Amygdala (tissue), 56 donors: ENCODE measurements around the gene CHCHD10.

ENCODE experiments used
- DNase-seq, 56 donors: peaks; one replicate each; lab custom pipeline; 2025; lab: John Stamatoyannopoulos, UW

CHCHD10 gene

DNA sequence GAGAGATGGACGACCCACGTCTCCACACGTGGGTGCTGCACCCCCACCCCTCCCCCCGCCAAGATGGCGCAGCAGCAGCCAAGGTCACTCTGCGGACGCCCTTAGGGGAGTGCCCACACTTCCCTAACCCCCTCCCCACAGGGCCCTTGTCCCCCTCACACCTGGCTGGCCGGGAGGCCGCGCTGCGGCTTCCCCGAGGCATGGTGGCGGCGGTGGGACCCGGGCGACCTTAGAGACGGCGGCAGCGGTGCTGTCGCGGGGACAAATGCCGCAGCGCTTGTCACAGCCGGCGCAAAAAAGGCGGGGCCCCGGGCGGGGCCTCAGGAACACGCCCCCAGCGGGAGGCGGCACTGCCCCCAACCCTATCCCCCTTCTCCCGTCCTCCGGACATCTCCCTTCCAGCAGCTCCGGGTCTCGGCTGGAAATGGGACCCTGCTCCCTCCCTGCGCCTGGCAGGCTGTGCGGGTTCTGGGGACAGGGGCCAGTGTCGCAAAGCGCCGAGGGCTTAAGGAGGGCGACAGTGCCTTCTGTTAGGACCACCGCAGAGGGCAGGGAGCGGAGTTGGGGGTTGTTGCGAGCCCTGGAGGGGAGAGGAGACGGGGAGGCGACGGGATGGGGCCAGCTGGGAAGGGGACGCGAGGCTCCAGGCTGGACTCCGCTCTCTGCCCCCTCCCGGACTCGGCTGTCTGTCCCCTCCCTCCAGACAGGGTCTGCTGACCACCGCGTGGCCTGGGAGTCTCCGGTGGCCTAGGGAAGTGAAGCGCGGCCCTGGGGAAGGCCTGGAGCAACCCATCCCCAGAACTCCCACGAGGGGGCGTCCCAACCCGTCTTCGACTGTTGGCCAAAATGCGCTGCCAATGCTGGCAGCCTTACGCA is at the start of gene CHCHD10:
Gene CHCHD10 (minus strand): TSS at position 300 of the 876 bp plus-strand sequence. CDS start 98 bp downstream, at position 202.
- peak in 55 of 56 donors; percentile 47 to 91 (median 77) for DNase-seq

DNA sequence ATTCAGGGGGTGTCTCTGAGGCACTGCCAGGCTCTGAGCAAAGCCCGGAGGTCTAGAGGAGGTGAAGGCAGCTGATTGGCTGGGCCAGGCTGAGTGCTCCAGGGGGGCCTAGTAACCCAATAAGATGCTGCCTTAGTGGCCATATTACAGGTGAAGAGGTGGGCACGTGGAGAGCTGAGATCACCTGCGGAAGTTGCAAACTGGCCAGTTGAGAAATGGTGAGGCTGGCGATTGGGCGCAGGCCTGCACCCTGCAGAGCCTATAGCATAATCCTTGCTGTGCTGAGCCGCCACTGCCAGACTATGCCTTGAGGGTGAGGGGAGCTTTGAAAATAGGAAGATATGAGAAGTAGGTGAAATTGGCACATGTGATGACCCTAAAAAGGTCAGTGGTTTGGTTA is 49.4 kb upstream of the CHCHD10 start:
- DNase-seq: no peak

DNA sequence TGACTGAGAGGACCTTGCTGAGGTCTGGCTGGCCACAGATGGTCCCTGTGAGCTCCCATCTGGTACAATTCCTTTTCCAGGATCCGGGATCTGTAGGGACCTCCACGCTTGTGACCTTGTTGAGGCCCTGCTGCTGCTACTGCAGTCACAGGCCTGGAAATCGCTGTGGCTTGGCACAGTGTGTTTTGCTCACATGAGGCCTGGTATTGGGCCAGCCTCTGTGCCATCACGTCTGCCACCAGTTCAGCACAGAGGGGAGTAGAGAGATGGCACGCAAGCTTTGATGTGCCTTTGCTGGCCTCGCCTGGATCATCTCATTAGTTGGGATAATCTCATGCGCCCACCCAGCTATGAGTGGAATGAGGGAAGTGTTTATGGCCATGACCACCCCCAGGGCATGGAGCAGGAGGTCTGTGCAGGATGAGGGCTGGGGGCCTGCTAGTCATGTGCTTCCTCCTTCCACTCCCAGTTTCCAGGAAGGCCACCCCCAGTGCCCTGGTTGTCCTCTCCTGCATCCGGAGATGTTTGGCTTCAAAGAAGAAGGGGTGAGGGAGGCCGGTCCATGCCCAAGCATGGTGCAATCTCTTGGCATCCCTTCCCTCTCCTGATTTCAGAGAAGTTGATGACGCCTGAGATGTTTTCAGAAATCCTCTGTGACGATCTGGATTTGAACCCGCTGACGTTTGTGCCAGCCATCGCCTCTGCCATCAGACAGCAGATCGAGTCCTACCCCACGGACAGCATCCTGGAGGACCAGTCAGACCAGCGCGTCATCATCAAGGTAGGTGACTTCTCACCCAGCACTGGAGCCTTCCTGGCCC is 48.6 kb upstream of the CHCHD10 start:
- DNase-seq: peak in 23 of 56 donors; percentile 5 to 77 (median 50)

DNA sequence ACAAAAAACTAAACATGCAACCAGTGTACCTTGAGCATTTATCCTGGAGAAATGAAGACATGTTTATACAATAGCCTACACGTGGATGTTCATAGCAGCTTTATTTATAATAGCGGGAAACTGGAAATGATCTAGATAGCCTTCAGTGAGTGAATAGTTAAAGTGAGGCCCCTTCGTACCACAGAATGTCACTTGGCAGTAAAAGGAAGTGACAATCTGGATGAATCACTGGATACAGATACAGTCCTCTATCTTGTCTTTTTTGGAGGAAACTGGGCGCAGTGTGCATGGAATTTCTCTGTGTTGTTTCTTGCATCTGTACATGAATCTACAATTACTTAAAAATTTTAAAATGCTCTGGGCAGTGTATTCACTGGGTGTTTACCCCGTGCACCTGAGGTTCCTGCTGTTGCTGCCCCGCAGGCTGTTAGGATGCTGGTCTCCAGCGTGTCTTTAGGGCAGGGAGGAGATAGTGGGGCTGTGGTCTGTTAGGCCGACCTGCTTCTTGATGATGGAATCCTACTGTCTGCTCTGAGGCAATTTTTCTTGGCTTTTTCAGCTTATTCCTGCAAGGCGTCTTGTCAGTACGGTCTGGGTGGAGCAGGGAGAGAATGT is 47.9 kb upstream of the CHCHD10 start:
- DNase-seq: no peak

DNA sequence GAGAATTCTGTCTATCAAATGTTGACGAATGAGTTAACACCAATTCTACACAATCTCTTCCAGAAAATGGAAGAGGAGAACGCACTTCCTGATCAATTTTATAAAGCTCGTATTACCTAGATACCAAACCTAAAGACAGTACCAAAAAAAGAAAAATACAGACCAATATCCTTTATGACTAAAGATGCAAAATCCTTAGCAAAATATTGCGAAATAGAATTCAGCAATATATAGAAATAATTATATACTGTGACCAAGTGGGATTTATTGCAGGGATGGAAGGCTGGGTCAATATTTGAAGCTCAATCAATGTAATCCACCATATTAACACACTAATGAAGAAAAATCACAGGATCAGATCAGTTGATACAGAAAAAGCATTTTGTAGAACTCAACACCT is 44.6 kb upstream of the CHCHD10 start:
- DNase-seq: no peak

DNA sequence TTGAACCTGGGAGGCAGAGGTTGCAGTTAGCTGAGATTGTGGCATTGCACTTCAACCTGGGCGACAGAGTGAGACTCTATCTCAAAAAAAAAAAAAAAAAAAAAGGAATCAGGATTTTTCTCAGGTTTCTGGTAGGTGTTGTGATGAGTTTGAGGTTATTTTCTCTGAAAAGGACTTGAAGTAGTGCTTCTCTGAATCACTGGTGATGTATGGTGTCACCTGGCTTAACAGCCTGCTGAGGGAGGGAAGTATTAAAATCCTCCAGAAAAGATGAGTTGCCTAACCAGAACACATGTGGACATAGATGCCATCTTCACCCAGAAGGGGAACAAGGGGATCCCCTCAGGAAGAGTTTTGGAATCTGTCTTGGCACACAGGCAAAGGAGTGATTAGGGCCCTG is 39.1 kb upstream of the CHCHD10 start:
- no peak for DNase-seq

DNA sequence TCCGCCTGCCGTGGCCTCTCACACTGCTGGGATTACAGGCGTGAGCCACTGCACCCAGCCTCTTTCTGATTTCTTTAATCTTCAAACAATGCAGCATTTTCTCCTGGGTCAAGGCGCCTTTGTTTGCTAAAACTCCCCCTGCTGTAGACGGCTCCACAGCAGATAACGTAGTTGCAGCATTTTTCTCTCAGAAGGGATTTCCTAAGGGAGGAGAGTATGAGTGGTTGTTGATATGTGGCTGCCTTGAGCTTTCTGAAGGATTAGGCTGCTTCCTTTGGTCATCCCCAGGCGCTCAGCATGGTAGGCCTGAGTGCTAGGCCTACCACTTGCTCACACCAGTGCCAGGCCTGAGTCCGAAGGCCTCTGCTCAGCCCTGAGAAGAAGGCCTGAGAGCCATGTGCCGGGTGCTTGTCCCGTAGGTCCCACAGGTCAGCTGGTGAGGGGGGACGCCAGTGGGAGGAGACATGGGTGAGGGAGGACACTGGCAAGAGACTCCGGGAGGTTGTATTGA is 37.1 kb upstream of the CHCHD10 start:
- peak in 3 of 56 donors; percentile 15 to 25 (median 23) for DNase-seq

DNA sequence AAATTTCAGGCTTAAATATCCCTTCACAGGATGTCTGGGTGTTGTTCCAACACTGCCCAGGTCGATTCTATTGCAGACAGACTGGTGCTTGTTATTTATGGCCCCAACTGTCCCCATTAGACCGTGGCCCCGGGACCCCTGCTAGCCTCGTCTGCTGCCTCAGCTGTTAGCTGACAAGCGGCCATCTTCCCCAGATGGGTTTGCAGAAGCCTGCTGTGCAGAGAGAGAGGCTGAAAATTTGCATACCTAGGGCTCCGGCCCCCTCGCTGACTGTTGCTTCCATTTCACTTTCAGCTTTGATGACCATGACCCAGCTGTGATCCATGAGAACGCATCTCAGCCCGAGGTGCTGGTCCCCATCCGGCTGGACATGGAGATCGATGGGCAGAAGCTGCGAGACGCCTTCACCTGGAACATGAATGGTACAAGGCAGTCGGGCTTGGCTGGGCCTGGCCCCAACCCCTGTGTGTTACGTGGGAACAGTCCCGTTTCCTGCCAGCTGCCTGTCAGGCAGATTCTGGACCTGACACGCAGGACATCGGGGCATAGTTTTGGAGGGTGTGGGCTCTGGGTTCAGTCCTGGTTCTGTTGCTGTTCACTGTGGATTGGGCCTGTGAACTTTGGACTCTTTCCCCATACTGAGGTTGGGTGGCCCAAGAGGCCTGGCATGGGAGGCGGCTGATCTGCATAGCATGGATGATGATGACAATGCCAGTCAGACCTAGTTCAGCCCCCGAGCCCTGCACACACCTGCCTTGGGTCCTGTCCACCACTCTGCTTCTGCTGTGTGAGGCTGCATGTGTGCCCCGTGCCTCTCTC is 35.4 kb upstream of the CHCHD10 start:
- DNase-seq: no peak

DNA sequence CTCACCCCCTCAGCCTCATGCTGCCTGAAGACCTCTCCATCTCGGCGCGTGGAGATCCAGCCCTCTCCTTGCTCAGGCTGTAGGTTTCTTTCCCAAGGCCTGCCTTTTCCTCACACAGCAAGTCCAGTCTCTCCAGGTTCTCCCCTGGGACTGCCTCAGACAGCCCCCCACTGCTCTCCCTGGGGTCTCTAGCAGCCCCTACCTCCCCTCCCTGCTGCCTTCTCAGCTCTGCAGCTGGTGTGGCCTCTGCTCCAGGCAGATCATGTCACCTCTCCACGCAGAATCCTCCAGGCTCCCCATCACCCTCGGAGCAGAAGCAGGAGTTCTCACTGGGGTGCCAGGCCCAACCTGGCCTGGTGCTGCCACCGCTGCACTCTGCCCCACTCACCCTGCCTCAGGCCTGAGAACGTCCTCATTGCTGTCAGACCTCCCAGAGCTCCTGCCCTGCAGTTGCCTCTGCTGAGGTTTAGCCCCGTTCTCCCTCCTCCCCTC is 34.2 kb upstream of the CHCHD10 start:
- DNase-seq: no peak

DNA sequence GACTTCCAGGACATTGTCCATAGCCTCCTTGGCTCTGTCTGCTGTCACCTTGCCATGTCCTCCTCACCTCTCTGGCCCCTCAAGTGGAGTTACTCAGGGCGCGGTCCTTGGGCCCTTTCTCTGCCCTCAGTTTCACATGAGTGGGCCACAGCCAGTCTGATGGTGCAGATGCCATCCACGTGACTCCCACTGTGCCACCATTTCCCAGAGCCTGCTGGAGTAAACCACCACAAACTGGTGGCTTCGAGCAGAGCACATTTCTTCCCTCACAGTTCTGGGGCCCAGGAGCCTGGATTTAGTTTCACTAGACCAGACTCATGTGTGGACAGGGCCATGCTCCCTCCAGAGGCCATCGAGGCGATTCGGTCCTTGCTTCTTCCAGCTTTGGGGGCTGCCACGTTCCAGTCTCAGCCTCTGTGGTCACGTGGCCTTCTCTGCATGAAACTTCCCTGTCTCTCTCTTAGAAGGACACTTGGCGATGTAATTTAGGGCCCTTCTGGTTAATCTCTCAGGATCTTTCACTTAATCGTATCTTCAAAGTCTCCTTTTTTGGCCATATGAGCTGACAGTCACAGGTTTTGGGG is 33.6 kb upstream of the CHCHD10 start:
- no peak for DNase-seq

DNA sequence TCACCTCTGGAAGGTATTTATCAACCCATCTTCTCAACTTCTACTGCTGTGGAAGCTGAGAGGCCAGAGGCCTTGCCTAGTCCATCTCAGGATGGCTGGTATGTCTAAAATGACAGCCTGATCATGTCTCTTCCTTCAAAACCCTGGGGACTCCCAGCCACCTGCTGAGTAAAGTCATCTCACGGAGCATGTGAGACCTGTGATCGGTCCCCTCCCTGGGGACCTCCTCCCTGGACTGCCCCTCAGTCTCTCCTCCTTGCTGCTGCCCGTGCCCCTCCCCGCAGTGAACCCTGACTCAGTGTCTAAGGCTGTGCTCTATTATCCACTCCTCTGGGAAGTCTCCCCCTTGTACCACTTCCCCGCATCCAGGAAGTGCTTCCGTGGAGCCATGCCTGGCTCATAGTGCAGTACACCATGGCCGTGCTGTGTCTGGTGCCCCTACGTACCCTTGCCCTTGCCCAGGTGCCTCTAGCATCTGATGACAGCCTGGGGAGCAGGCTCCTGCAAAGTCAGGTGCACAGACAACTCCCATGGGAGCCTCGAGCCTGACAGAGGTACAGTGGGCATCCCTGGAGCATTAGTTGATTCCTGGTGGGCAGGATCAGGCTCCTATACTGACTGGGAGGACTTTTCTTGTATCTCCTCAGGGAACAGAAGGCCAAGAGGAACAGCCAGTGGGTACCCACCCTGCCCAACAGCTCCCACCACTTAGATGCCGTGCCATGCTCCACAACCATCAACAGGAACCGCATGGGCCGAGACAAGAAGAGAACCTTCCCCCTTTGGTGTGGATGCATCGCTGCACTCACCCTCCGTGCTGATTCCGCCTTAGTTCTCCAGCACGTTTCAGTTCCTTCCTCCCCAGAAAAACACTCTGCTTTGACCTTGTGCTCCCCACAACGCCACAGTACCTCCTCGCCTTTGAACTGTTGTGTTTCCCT is 32.8 kb upstream of the CHCHD10 start:
- DNase-seq: no peak

DNA sequence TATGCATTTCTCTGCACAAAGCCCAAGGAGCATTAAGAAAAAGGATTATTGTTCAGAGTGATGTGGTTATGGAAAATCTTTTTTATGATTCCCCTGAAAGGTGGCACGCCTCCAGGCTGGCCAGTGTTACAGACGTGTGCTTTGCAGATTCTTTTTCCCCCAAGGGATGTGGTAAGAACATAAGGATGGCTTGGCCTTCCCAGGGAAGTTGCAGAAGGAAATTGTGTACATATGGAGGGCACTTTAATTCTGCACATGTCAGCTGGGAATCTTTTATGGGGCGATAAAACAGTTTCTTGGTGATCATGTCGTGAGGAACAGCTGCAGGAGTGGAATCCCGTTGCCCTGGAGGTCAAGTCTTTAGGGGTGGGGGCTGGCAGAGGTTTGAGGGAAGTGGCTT is 28.7 kb upstream of the CHCHD10 start:
- no peak for DNase-seq

DNA sequence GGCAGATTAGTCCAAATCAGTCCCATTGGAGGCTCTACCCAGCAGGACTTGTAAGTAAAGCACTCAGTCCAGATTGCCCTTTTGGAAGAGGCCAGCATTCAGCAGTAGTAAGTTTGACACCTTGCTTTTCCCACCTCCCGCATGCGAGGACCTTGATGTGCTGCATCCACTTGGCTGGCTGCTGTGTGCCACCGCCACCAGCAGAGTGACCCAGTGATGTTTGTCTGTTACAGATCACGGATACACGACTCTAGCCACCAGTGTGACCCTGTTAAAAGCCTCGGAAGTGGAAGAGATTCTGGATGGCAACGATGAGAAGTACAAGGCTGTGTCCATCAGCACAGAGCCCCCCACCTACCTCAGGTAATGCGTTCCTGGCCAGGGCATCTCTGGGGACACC is 25.6 kb upstream of the CHCHD10 start:
- DNase-seq: no peak

DNA sequence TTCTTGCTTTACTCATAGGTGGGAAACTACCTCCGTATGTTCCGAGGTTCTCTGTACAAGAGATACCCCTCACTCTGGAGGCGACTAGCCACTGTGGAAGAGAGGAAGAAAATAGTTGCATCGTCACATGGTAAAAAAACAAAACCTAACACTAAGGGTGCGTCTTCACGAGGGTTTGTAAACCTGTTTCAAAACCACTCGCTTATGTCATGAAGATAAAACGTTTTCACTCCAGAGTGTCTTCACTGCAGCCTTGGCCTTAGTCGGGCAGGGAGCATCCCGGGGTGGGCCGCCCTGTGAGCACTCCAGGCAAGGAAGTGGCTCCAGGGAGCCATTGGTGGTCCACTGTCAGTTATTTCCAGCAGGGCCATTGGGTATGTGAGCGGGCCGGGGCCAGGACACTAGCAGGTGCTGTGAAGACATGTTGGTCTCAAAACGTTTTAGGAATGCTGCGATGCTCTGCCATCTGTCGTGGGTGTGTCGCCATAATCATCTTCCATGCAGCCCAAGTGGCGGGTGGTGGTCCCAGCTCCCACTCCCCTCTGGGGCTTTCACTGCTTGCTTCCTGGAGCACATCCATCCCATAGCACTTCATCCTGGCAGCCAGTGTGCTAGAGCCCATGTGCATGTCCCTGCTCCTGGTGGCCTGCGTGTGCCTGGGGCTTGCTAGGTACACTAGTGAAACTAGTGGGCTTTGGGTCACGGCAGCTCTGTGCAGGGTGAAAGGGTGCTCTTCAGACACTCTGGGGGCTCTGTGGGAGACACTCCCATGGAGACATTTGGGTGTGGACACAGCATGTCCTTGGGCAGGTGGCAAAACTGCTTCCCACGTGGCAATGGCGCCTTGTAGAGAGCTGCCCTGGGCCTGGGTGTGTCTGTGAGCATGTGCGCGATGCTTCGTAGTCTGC is 24.2 kb upstream of the CHCHD10 start:
- no peak for DNase-seq

DNA sequence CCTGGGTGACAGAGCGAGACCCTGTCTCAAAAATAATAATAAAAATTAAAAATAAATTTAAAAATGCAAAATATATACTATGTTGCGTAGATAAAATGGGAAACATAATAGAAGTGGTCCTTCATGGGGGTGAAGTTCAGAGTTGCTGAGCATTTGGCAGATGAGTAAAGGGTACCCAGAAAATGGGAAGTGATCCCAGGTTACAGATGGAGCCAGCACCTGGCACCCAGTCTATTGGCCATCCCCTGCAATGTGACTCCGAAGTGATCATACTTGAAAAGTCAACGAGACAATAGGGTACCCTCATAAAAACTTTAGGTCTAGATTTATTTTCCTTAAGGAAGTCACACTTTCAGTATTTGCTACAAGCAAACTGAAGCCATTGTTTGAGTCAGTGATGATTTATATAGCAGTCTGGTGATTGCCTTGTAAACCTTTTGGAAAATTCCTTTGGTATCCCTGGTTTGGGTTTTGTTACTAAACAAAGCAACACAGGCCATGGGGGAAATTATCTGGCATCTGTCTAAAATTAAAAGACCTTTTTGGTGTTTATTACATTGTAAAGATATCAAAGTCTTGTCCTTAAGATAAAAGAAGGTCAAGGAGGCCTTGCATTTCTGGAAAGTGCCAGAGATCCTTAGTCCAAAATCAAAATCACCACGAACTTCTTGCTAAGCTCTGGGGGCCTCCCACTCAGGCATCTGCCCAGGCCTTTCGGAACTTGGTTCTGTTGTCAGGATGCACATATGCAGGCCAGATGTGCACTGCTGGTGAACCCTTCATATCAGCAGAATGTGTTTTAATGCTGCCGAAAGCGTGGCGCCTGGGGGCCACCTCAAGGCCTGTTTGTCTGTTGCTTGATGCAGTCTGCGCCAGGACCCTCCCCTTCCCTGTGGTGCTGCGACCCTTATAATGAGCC is 23.3 kb upstream of the CHCHD10 start:
- DNase-seq: no peak

DNA sequence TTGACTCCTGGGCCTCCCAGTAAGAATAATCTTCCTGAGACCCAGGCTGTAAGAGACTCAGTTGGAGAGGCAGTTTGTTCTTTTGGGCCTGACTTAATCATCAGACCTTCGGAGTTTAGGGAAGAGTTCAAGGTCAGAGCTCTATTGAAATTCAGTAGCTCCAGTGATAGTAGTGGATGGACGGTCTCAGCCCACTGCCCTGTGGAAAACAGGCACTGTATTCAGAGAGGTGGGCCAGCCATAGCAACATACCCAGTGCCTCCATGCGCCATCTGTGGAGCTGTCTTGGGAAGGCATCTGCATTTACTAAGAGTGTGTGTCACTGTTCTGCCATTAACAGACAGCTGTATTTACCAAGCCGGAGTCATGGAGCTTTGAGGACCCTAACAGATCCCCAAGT is 21.9 kb upstream of the CHCHD10 start:
- peak in 7 of 56 donors; percentile 9 to 37 (median 20) for DNase-seq
